Activated CD4-positive, alpha-beta T cell treated with anti-CD3 and anti-CD28 coated beads for 24 hours (primary cell): Measurements from ENCODE around the gene CMSS1.

Experiments
- DNase-seq, 2 donors: peaks; one replicate each; pipeline ENCODE4 v3.0.0-alpha.2; 2020; ENCODE audit warnings: low read depth in 2 of 2

The CMSS1 gene

DNA sequence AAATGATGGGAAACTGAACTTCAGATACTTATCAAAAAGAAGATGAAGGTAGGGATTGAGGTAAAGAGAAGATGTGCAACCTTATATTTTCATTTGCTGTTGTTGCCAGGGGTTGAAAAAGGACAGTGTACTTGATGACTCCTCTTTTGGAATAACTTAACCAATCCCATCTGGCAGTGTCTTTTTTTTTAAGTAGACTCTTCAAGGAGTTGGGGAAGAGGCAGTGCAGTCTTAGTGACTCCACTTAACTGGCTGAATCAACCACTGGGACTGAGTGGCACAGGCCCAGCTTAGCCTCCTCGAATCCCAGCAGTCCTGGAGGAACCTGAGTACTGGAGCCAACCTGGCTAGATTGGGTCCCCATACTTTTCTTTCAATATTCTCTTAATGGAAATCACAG lies 323.9 kb downstream of the CMSS1 start:
- no peak for DNase-seq

DNA sequence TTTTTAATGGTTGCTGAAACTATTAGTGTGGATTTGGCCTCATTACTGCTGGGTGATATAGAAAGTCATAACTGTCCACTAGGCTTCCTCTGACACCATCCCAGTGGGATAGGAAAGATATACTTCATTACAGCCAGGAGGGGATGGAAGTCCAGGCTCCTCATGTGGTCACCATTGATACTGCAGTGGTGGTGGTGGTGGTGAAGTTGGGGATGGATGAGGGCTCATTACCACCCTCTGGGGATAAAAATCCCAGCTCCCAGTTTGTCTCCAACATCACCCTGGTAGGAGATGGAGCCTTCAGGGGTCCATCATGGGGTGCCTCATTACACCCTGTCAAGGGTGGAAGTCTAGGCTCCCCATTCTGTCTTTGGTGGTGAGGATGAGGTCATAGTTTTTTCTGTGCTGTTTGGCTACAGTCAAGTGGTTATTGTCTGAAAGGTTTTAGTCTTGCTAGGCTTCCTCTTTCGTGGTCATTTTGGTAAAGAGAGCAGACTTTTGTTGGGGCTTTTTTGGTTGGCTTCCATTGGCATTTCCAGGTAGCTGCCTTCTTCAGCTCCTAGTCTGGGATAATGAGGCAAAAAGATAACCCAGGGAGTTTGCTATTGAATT lies 326.7 kb downstream of the CMSS1 start:
- DNase-seq, result no peak

DNA sequence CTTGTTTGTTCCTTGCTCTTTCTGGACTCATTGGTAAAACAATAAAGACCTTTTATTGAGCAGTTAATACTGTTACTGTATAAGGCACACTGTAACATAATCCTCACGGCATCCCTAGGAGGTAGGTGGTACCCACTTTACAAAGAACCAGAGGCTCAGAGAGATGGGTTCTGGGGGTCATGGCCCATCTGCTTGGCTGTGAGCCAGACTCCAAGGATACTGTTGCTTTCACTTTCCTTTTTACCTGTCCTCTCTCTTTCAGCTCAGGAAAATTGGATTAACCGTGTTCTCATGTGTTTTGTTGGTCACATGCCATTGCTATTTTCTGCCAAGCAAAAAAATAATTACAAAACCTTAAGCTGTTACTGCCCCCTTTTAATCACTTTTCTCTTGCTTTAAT lies 331.5 kb downstream of the CMSS1 start:
- no peak for DNase-seq

DNA sequence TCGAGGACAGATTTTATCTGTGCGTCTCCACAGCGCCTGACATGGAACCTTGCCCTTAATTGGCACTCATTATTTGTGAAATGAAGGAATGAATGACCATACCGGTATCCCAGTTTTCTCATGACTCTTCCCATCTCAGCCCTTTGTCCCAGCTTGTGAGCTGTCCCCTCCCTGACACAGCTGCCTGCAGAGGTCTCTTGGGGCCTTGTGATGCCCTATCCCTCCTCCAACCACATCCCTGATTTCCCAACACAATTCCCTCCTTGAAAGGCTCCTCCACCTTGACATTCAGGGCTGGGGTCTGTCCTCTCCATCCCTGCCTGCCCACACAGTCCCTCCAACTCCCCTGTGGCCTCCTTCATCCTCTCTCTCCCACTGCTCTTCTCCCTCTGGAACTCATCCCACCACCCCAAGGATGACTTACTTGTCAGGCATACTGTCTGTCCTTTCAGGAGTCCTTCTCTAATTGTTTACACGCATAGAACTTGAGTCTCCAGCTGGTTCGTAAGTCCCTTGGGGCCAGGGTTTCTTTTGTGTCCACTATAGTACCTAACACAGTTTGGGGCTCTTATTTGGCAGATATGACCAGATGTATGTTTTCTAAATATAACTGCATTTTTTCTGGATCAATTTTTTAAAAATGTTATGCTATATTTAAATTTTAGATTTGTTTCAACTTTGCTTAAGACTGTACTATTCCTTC lies 332.2 kb downstream of the CMSS1 start:
- no peak for DNase-seq

DNA sequence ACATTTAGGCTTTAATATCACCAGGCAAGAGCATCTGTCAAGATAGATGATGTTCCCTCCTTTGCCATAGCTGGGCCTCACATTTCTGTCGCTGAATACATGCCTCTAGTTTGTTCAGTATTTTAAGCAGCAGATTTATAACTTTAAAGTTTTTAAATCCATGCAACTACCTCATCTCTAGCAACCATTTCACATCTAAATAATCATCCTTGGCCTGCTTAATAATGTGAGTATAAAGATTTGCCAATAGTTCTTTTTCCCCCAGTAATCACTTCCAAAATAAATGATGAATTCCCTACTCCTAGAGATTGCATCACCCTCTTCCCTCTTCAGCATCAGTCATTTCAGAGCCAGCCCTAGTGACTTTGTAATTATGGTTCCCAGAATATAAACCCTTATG lies 332.8 kb downstream of the CMSS1 start:
- DNase-seq, result no peak

DNA sequence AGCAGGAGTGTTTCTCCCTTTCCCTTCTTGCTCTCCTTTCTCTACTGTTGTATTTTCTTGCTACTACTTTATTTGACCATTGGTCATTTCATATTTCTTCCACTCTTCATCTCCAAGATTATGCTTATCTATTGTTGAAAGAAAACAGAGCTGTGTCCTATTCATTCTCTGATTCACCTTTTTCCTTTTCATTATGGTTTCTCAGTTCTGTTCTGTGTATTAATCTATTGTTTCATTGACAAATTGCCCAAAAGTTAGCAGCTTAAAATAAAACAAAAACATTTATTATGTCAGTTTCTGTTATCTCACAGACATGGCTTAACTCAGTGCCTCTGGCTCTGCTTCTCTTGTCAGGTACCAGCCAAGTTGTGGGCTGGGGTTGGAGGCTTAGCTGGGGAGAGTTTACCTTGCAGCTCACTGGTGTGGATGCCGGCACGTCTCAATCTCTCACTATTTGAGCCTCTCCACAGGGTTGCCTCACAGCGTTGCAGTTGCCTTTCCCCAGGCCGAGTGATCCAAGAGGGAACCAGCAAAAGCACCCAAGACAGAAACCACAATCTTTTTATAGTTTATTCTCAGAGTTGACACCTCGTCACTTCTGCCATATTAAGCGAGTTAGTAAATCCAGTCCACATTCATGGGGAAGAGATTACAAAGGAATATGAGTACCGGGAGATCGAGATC lies 333.5 kb downstream of the CMSS1 start:
- no peak for DNase-seq

DNA sequence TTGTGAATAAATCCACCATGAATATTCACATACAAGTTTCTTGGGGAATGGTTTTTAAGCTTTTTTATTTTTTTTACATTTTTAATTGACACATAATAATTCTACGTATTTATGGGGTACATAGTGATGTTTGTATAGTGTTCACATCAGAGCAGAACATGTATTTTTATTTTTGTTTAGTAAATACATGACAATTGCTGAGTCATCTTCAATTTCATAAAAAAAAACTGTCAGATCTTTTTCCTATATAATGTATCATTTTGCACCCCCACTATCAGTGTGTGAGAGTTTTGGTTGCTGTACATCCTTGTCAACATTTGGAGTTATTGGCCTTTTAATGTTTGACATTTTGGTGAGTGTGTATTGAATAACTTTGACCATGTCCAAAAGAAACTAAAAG lies 336.5 kb downstream of the CMSS1 start:
- no peak for DNase-seq

DNA sequence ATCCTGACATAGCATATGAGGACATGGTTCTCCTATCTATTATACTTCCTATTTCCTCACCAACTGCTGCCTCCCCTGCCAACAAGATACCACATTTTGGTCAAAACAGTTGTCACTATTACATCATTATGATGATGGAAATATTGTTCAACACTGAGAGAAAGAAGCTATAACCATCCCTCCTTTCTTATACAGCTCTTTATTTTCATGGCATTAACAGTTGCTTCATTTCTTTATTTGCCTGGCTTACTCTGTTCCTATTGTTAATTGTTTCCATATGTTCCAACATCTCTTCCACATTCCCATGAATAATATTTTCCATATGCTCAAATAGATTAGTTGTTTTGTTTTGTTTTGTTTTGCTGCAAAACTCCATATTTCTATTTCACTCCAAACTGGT lies 337.5 kb downstream of the CMSS1 start:
- no peak for DNase-seq

DNA sequence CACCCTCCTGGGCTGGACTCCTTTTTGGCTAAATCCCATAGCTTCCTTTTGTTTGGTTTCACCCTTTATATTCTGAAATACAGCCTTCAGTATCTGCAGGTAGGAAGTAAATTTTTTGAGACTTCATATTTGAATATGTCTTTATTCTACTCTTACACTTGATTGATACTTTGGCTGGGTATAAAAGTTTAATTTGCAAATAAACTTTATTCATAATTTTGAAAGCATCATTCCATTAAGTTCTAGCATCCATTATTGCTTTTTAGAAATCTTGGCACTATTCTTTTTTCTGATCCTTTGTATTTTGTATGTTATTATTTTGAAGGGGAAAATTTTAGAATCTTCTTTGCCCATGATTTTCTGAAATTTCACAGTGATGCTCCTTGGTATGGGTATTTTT lies 337.9 kb downstream of the CMSS1 start:
- DNase-seq, result no peak

DNA sequence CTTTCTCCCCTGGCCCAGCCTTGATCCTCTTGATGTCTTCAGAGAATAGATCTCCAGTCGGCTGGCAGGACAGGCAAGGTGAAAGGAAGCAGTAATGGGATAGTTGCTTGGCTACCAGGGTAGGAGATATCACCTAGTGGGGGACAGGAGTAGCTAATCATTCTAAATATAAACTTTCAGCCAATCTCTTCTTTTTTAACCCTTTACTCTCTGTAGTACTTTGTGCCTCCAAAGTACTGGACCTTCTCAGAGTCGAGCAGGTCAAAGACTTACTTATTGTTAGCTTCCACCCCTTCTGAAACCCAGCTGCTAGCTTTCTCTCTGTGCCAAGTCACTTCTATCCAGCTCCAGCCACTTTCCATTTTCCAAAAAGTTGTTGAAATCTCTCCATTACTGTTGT lies 340.0 kb downstream of the CMSS1 start:
- DNase-seq, result no peak

DNA sequence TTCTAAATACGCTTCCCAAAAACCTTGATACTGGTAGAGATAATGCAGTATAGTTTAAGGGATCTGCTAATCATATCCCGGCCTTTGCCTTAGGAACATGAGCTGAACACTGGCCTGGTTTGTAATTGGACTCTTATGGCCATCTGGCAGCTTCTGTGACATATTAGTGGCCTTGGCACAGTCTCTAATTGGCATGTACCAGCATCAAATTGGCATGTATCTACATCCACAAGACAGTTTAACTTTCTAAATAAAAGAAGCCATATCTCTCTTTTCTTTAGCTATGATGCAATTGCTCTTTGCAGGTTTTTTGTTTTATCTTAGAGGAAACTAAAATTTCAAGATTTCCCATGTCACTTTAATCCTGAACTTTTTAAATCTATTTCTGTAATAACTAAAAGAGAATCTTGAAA lies 341.3 kb downstream of the CMSS1 start:
- no peak for DNase-seq

DNA sequence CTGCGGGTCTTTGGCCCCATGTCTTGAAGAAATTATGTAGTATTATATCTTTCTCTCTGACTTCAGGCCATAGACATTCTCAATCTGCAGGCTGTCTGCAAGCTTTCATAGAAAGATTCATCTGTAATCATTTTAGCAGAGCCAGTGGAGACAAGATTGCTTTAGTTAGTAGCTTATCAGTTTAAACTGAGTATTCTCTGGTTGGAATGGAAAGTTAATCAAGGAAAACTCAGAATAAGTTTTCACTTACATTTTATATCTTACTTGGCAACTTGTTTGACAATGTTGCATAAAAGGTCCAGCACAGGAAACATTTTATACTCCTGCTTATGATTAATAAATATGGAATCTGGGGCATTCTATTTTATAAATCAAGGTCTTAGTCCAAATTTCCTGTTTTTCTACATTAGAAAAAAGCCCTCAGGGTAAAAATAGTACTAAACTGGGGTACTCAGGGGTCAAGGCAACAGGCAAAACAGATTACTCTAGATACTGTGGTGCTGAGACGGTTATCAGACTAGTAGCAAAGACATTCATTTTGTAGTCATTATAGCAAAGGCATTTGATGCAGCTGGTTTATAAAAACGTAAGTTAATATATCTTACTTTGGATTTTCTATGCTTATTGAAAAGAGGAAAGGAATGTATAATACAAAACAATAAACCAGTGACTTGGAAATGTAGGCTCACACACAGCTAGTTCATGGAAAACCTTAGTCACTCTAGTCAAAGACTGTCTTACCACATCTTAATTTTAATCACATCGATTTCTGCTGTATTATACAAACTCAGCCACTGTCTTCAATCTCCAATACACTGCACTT lies 341.9 kb downstream of the CMSS1 start:
- no peak for DNase-seq

DNA sequence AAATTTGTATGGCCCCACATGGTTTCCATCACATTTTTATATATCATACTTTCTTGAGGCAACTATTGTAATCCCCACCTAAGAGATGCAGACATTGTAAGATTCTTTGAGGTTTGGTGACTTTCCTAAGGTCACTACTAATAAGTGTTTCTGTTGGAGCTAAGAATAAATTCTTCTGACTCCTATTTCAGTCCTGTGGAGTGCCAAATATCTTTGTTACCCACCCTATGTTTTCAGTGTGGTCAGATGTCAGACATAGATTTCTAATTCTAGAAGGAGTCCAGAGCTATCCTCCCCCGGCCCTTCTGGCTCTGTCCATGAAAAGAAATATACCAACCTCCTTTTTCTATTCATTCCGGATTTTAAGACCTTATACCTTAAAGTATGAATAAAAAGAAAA lies 342.9 kb downstream of the CMSS1 start:
- DNase-seq, result no peak

DNA sequence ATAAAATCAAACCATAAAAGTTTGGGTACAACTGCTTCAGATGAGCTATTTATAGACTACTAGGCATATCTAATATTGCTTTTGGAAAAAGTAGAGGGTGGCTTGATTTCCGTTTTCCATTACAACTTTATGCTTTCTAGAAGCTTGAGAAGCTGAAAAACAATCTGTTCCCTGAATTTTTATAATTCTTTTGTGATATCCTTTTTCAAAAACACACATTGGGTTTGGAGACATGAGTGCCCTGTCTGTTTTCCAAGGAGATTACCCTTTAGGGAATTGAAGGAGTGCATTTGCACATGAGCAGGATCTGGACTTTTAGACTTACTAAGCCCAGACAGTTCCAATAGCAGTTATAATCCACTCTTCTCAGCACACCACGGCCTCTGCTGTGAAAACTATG lies 346.1 kb downstream of the CMSS1 start:
- DNase-seq, result no peak

DNA sequence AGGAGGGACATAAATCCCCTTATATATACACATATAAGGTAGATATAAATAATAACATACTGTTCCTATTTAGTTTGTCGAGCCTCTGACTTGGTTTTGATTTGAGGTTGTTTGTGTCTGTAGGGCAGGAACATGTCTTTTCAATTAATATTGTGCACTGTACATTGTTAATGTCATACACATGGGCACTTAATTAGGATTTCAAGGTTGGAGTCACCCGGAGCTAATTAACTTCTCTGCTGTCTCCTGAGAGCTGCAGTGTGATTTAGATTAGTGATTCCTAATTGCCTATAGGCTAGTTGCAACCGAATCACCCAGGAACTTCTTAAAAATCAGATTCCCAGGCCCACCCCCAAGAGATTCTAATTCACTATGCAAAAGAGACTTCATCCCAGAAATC lies 347.1 kb downstream of the CMSS1 start:
- no peak for DNase-seq

DNA sequence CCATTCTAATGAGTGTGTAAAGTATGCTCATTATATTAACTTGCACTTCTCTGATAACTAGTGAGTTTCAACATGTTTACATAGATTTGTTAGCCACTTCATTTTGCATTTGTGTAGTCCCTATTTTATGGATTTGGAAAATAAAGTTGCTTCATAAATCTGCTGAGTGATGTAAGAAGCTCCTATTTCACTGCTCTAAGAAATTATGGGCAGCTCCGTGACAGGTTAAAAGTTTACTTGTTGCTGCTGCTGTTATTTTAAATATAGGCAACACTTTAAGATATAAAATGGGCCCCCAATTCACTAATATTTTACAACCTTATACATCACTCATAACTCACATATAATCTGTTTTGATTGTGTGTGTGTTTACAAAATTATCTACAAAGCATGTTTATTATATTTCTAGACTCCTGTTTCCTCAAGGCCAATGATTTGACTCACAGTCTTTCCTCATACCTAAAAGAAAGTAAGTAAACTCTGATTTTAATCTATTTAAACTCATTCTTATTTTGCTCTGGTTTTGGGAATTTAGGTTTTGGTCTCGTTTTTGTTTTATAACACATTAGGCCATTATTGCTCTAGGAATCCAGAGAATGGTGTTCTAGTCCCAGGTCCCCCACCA lies 348.4 kb downstream of the CMSS1 start:
- no peak for DNase-seq

DNA sequence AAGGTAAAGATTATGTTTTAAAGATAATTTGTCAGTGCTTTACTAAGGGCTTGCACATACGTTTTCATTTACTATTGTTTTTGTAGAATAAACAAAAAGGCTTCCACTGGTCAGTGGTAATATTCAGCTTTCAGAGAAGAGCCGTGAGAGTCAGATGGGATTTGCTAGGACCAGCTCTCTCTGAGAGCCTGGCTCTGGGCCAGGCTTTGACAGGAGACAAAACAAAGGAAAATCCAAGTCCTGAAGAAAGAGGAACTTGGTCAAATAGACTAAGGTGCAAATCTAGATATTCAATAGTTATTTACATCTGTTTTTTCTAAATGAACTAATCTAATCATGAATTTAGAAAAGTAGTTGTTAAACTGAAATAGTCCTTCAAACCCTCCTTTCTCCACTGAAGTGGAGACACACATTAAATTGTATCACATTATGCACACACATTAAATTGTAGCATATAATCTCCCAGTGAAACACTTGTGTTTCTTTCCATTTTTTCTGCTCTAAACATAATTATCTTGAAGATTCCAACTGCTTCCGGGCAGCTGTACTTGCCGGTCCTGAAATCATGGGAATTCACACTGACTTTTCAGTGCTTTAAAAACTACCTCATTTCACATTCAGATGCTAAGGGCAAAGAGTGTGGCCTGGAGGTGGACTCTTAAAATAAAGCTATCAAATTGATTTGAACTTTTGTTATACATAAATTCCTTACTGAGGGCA lies 351.7 kb downstream of the CMSS1 start:
- DNase-seq, result no peak

DNA sequence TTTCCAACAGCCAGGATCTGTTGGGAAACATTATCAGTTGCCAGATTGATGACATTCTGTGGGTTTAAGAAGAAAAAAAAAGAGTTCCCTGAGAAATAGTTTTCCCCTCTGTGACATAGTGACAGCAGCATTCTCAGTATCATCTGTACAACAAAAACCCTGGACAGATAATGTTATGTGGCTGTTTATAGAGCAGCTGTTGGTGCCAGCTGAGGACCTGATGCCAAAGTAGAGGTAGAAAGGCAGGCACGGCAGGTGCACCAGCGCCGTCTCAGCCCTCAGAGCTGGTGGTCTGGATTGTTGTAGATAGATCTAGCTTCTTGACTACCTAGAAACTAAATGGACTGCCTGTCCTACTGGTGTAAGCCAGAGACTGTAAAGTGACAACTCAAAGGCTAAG lies 352.8 kb downstream of the CMSS1 start:
- DNase-seq, result no peak

DNA sequence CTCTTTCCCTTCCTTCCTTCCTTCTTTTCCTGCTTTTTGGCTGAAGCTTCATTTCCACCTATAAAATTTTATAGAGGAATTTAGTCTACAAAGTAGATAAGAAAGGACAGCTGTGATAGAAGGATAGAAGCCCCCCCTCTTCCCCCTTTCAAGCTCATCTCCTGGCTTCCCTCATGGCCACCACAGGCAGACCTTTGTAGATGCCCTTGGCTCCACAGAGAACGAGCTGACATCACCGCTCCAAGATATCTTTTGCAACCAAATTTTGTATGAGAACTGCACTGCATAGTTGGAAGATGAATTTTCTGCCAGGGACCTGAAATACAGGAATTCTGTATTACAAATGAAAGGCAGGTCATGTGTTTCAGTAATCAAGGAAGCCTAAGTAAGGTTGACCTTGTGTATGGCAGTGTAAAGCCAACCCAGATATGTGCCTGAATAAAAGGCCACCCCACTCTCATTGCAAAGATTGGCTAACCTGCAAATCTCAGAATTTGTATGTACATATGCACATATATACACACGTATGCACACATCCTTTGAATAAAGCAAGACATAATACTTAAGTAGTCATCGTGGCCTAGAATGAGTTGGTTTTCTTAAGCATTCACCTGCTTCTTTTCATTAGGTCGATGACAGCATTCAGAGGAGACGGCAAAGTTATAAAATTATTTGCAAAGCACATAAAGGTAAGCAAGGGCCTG lies 353.7 kb downstream of the CMSS1 start:
- no peak for DNase-seq

DNA sequence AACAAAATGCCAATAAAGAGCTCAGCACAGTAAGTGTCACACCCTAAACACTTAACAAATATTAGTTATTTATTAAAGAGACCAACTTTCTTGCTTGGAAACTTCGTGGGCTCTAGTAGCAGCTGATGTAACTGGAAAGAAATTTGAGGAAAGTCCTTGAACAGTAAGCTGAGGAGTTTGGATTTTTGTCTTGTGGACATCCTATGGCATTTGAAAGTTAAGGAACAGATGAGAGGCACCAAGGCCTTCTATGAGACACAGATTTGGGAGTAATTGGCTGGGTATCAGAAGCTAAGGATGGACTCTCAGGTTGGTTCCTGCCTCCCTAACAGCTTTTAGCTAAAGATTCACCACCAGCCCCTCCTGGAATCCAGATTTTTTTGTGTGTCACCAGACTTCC lies 356.3 kb downstream of the CMSS1 start:
- DNase-seq, result no peak
